Fibroblast of lung (primary cell): ENCODE results near the gene TTC39B. TPM values are rescaled to one million over a fixed set of nuclear protein-coding genes. Genes with fewer than 3 reads are reported as not detected.

Experiments used
- DNase-seq, 2 donors: peaks; one replicate each; pipeline versions ENCODE4 v3.0.0 to v3.0.0-alpha.2; 2010; ENCODE audit warnings: low read depth in 2 of 2
- H2AFZ ChIP-seq: 2 replicates; pipeline ENCODE4 v1.5.1; 2012; ENCODE audit warnings: low read length, control low read depth, inconsistent platforms
- H3K27ac ChIP-seq: 2 replicates; pipeline ENCODE4 v1.5.1; 2011; ENCODE audit warnings: low read length, control low read depth; ENCODE audit not compliant: insufficient read depth
- H3K27me3 ChIP-seq: 2 replicates; pipeline ENCODE4 v1.5.1; 2011; ENCODE audit warnings: mild to moderate bottlenecking, low read length; ENCODE audit not compliant: control insufficient read depth, insufficient read depth
- H3K36me3 ChIP-seq: 2 replicates; pipeline ENCODE4 v1.5.1; 2011; ENCODE audit warnings: low read length; ENCODE audit not compliant: control insufficient read depth, insufficient read depth
- H3K4me1 ChIP-seq: 2 replicates; pipeline ENCODE4 v1.5.1; 2011; ENCODE audit warnings: low read length; ENCODE audit not compliant: control insufficient read depth, insufficient read depth; ENCODE audit errors: extremely low read depth
- H3K4me2 ChIP-seq: 2 replicates; pipeline ENCODE4 v1.5.1; 2011; ENCODE audit warnings: low read length, control low read depth; ENCODE audit not compliant: insufficient read depth; ENCODE audit errors: extremely low read depth
- H3K4me3 ChIP-seq, 4 experiments: fragments of 200-600 bp in 1 of 4; sonication (generic) in 1 of 4; replicated peaks in 1 of 4; 2 replicates each; pipeline ENCODE4 v1.5.1; 2011 to 2016; ENCODE audit warnings: low read length in 4 of 4, low read depth in 3 of 4, mild to moderate bottlenecking in 3 of 4, control low read depth in 2 of 4, inconsistent platforms in 1 of 4, mixed read lengths in 1 of 4; ENCODE audit not compliant: insufficient read depth in 1 of 4; ENCODE audit errors: control extremely low read depth in 1 of 4
- H3K79me2 ChIP-seq: 2 replicates; pipeline ENCODE4 v1.5.1; 2012; ENCODE audit warnings: mild to moderate bottlenecking, low read length, inconsistent platforms; ENCODE audit not compliant: control insufficient read depth, insufficient read depth
- H3K9ac ChIP-seq: 2 replicates; pipeline ENCODE4 v1.5.1; 2011; ENCODE audit warnings: mild to moderate bottlenecking, low read length, control low read depth; ENCODE audit not compliant: insufficient read depth
- H3K9me3 ChIP-seq: 2 replicates; pipeline ENCODE4 v1.5.1; 2012; ENCODE audit warnings: low read depth, low read length; ENCODE audit not compliant: control insufficient read depth, insufficient read depth
- H4K20me1 ChIP-seq: 2 replicates; pipeline ENCODE4 v1.5.1; 2011; ENCODE audit warnings: low read length; ENCODE audit not compliant: control insufficient read depth, insufficient read depth; ENCODE audit errors: extremely low read depth
- CTCF ChIP-seq, 2 donors: IDR thresholded peaks in 1 of 2; conservative IDR thresholded peaks in 1 of 2; 1 replicate in 1 of 2; 2 replicates in 1 of 2; pipeline ENCODE4 v1.5.1; 2011 to 2012; ENCODE audit warnings: low read length in 2 of 2, control low read depth in 1 of 2, inconsistent platforms in 1 of 2, low read depth in 1 of 2, mild to moderate bottlenecking in 1 of 2
- EZH2 ChIP-seq: IDR thresholded peaks from 2 replicates; pipeline ENCODE4 v1.5.1; 2012; ENCODE audit warnings: low read length, control low read depth, mild to moderate bottlenecking; ENCODE audit errors: missing control alignments
- polyA plus RNA-seq, 2 donors: library from polyadenylated mRNA; depleted of rRNA in 1 of 2; stranded (reverse) in 1 of 2; unstranded in 1 of 2; fragments of >200 nt; gene quantifications; 2 replicates each; pipeline ENCODE4 v1.2.1, GENCODE V29; 2011 to 2012; ENCODE audit warnings: missing spikeins in 1 of 2
- total RNA-seq: library from RNA; depleted of rRNA; stranded (reverse); fragments of >200 nt; gene quantifications from 2 replicates; pipeline ENCODE4 v1.2.1, GENCODE V29; 2014

TTC39B gene
- total and polyA plus RNA-seq, 2 donors (not counting 1 experiment from before 2014, with no cell fraction given) = 6.2 to 16.8 TPM

GRCh38 chr9:15353892-15354291 is 46.9 kb upstream of the TTC39B start:
- Histone ChIP-seq H3K4me3 (no peak overlapping the region), H3K36me3 (no peaks in the 10 kb centered on the region), H4K20me1 (no peaks in the 10 kb centered on the region), H3K9ac (no peak overlapping the region), H3K4me2 (no peak overlapping the region), H3K27ac (no peak overlapping the region), H3K79me2 (no peaks in the 10 kb centered on the region), H3K4me1 (no peaks in the 10 kb centered on the region), H2AFZ (no peak overlapping the region), H3K9me3 (no peaks in the 10 kb centered on the region), H3K27me3 (no peaks in the 10 kb centered on the region)
- no peak for TF ChIP-seq EZH2
- TF ChIP-seq CTCF (conservative IDR thresholded peaks at IDR 0.05 in 1 of 2, IDR thresholded peaks at IDR 0.05 in 1 of 2; ENCODE audit: low read depth in 1 of 2, low read length in 2 of 2) = no peak
- no peak for DNase-seq

GRCh38 chr9:15352306-15352705 is 45.3 kb upstream of the TTC39B start:
- Histone ChIP-seq H4K20me1 (no peaks in the 10 kb centered on the region), H3K4me1 (no peaks in the 10 kb centered on the region), H2AFZ (no peak overlapping the region), H3K27me3 (no peaks in the 10 kb centered on the region), H3K79me2 (no peaks in the 10 kb centered on the region), H3K9me3 (no peaks in the 10 kb centered on the region), H3K27ac (no peak overlapping the region), H3K36me3 (no peaks in the 10 kb centered on the region), H3K4me3 (no peak overlapping the region), H3K4me2 (no peak overlapping the region), H3K9ac (no peak overlapping the region)
- TF ChIP-seq CTCF (conservative IDR thresholded peaks at IDR 0.05 in 1 of 2, IDR thresholded peaks at IDR 0.05 in 1 of 2; ENCODE audit: low read depth in 1 of 2, low read length in 2 of 2) (no peak), EZH2 (no peak)
- DNase-seq = no peak

- H4K20me1 ChIP-seq = no peaks in the 10 kb centered on the region
- no peaks in the 10 kb centered on the region for H3K36me3 ChIP-seq
- no peaks in the 10 kb centered on the region for H3K79me2 ChIP-seq
- peak; percentile 6 to 20 for DNase-seq
- TF ChIP-seq CTCF (conservative IDR thresholded peaks at IDR 0.05 in 1 of 2, IDR thresholded peaks at IDR 0.05 in 1 of 2; ENCODE audit: low read depth in 1 of 2, low read length in 2 of 2) (no peak), EZH2 (no peak)
- no peak overlapping the region for H3K27ac ChIP-seq
- H3K4me3 ChIP-seq = no peak overlapping the region
- no peak overlapping the region for H3K4me2 ChIP-seq
- no peaks in the 10 kb centered on the region for H3K27me3 ChIP-seq
- H3K9ac ChIP-seq = no peak overlapping the region
- H3K4me1 ChIP-seq = no peaks in the 10 kb centered on the region
- H3K9me3 ChIP-seq = no peaks in the 10 kb centered on the region
- no peak overlapping the region for H2AFZ ChIP-seq
Observed at GRCh38 chr9:15349892-15350761, 43.1 kb upstream of the TTC39B start.
